ENCODE data around the gene LGMN.

Gene LGMN

DNA sequence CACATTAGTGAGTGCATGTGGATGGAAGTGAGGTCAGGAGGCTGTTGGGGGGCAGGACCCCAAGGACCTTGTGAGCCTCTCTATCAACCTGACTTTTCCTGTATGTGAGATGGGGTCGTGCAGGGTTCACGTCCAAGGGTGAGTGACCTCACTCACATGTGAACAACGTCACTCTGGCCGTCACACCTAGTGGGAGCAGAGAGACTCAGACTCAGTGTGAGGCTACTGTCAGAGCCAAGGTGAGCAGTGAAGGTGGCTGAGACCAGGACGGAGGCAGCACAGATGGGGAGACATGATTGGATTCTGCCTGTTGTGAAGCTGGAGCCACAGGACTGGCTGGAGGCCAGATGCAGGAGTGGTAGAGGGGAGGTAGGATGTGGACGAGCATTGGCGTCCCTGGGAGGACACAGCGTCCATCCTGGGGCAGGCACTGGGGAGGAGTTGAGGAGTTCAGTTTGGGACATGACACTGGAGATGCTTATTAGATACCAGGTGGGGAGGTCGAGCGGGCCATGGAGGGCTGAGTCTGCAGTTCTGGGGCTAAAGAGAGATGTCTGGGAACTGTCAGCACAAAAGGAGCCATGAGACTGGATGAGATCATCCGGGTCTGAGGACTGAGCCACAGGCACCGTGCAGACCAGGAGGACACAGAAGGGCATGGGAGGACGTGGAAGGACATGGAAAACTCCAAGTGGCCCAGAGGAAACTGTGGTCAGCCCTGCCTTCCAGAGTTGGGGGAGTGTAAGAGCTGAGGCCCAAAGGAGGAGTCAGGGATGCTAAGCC is 92.8 kb downstream of the LGMN start:
- H3K9ac ChIP-seq (ENCODE audit: low read depth, low read length): no peak overlapping the region
- no peaks in the 10 kb centered on the region for H3K36me3 ChIP-seq (ENCODE audit: insufficient read depth, low read length)
- no peaks in the 10 kb centered on the region for H3K9me3 ChIP-seq (ENCODE audit: control insufficient read depth, insufficient read depth, low read length)
- no peaks in the 10 kb centered on the region for H3K4me1 ChIP-seq (ENCODE audit: insufficient read depth, low read length)

DNA sequence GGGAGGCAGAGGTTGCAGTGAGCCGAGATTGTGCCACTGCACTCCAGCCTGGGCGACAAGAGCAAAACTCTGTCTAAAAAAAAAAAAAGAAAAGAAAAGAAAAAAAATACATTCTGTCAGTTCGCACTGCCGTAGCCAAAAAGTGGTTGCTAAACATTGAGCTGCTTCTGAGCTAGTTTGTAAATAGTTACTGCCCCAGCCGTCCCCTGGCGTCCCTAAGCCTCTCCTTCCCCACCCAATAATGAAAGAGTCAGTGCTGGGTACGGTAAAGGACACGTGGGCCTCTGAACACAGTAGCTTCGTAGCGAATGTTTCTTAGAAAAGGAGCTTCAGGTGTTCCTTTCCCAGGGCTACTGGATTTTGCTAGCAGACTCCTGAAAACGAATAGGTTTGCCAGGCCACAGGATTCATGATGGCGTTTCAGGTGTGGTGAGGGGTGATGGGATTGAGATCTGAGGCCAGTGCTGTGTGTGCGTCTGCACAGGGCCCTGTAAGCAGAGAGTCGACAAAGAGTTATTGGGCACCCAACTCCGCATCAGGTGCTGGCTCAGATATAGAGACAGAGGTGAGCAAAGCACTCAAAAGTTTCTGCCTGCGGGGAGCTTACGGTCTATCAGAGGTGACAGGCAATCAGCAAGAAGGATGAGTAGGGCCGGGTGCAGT is 94.1 kb downstream of the LGMN start:
- Histone ChIP-seq H3K36me3 (ENCODE audit: insufficient read depth, low read length) (no peaks in the 10 kb centered on the region), H3K9me3 (ENCODE audit: control insufficient read depth, insufficient read depth, low read length) (no peaks in the 10 kb centered on the region), H3K4me1 (ENCODE audit: insufficient read depth, low read length) (no peaks in the 10 kb centered on the region), H3K9ac (ENCODE audit: low read depth, low read length) (no peak overlapping the region)

Measured in ES-I3 (cell line).